Activated gamma-delta T cell treated with anti-CD3 and anti-CD28 coated beads, Interleukin-2, amount 50 U/mL, for 16 hours (primary cell): ENCODE results near the gene GPBAR1.
A peak's percentile ranks its signal among the peaks of the same experiment; 100 is the strongest.

Experiments
- DNase-seq: peaks from one replicate; pipeline ENCODE4 v3.0.0-alpha.2; 2020; ENCODE audit warnings: low read depth

The GPBAR1 gene

GRCh38 chr2:218260742-218261422, at the start of gene GPBAR1:
GPBAR1 (plus strand) TSS chr2:218261015; CDS start chr2:218262725, 1,710 bp downstream.
- no peak for DNase-seq

- DNase-seq: no peak
Measured at GRCh38 chr2:218214116-218214515, 46.7 kb upstream of the GPBAR1 start.

DNA sequence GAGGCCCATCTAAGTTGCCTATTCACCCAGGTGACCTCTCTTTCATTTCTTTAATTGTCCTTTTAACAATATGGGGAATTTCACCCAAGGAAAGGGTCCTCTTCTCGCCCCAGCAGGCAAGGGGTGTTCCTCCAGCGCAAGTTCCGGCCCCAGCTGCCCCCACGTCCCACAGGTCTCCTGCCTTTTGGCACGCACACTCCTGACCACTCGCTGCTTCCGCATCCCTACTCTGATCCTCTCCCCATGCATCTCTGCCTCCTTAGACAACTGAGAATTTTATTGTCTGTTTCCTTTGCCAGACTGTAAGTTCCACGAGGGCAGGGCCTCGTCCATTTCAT, 44.5 kb upstream of the GPBAR1 start:
- no peak for DNase-seq

- peak; percentile 93 for DNase-seq
Measured at GRCh38 chr2:218216674-218217359, 44.0 kb upstream of the GPBAR1 start, which contains the start of gene ARPC2. ARPC2 (plus strand) TSS chr2:218217189; CDS start chr2:218217471, 282 bp downstream.

GRCh38 chr2:218217360-218218267, 43.2 kb upstream of the GPBAR1 start:
- DNase-seq: peak; percentile 52

DNA sequence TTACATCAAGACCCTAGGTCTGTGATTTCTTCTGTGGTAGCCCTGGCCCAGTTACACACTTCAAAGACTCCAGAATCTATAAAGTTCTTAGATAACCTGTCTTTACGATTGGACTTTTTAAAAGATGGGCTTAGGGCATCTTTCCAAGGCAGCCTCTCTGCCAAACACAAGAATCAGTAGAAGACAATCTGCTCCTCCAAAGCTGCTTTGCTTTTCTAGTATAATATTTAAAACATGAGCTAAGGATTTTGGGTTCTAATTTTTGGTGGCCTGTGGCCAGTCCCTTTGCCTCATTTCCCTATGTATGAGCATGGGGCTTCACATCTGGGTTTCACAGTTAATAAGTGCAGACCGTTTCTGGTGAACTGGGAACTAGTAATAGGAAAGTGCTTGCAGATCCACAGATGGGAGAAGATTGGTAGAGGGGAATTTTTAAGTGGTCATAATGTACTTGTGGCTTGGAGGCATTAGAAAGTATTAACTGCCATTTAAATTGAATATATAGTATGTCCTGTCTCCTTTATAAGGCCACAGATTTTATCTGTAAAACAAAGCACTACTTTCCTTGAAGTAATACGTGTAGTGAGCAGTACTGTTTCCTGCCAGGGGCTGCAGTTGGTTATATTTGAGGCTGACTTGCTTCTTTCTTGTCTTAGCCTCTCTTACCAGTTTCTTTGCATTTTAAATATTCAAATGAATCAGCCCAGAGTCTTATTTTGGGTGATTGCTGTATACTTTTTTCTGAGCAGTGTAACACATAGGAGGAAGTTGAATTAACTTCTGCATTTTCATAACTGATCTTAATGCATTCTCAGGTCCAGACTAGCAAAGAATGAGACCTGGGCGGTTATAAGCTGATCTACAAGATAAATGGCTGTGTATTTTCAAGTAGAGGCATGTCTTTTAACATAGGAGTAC, 42.3 kb upstream of the GPBAR1 start:
- no peak for DNase-seq

GRCh38 chr2:218219934-218220333, 40.9 kb upstream of the GPBAR1 start:
- DNase-seq: no peak

- no peak for DNase-seq
Measured at GRCh38 chr2:218221000-218221399, 39.8 kb upstream of the GPBAR1 start.

- DNase-seq: no peak
Measured at GRCh38 chr2:218223046-218223445, 37.8 kb upstream of the GPBAR1 start.

DNA sequence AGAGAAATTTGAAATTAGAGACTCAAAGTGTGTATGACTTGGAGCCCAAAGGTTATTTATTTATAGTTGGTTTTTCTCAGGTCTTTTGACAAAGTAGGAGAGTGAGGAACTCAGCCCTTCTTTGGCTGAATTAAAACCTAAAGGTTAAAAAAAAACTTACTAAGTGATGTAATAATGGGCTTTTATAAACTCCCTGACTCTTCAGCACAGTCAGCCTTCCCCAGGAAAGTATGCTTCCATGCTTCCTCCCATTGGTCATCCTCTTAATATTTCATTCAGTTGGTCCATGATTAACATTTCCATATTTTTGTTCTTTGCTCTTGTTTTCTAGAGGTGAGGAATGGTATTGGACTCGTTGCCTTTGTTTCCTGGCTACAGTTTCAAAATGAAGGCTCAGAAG, 36.6 kb upstream of the GPBAR1 start:
- no peak for DNase-seq

- DNase-seq: no peak
Measured at GRCh38 chr2:218226903-218227302, 33.9 kb upstream of the GPBAR1 start.

DNA sequence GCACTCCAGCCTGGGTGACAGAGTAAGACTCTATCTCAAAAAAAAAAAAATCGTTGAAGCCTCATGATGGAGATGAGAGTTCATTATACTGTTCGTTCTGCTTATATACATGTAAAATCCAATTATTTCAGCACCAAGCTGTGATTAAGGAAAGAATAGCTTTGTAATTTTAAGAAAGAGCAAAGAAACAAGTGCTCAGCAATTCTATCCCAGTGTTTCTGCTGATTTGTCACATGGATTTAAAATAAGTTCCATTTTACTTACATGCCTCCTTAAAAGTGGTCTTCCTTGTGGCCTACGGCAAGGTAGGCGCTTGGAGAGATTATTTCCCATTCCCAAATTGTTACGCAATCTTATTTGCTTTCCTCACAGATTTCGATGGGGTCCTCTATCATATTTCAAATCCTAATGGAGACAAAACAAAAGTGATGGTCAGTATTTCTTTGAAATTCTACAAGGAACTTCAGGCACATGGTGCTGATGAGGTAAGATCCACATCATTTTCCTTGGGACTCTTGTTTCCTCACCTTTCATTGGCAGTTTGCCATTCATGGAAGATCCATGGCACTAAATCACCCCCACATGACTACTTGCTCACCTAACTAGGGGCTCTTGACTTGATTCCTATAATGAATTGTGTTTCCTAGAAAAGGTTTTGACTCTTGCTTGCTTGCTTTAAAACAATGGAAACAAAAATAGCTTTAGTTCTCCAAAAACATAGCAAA, 32.3 kb upstream of the GPBAR1 start:
- no peak for DNase-seq

DNA sequence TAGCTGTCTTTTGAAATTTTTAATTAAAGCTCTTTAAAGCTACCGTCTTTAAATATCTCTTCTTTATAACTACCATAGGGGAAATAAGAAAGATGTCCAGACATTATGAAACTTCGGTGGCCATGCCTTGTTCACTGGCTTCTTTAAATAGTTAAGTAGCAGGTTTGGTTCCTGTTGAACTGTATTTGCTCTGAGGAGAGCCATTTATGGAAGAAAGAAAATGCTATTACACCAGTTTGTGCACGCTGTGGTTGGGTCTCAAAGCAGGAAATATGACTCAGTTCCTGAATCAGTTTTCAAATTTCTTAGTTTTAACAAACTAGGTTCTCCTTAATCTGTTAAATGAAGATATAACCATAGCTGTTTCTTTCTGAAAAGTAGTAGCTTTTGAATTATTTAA, 31.6 kb upstream of the GPBAR1 start:
- peak; percentile 29 for DNase-seq

- no peak for DNase-seq
Measured at GRCh38 chr2:218229851-218230250, 31.0 kb upstream of the GPBAR1 start.

DNA sequence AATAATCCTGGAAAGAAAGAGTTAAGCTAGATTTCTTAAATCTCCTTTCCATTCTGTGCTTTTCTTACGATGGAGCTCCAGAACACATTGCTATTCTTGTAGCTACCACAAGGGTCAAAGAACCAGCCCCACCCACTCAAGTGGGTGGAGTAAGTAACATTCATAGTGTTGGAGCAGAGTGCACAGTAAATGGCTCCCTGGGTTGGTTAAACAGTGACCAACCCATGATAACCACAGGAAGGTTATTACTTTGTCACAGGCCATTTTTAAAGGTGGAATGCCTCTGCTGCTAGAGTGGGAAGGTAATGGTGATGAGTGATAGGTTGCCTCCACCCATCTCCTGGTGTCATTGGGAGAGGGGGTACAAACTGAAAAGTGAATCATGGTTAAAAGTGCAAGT, 29.9 kb upstream of the GPBAR1 start:
- no peak for DNase-seq

DNA sequence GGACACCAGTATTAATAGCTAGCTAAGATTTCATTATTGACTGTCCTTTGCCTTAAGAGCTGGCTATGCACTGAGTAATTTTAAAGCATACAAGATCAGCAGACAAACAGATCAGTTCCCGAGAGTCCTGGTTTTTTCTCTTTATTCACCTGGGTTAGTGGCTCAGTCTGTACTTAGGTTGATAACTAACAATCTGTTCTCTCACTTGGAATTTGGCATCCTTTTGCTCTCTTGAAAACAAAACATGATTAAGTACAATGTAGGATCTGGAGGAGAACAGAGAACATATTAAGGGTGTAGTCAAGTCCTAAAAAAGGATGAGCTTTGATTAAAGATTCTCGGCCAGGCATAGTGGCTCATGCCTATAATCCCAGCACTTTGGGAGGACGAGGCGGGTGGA, 27.3 kb upstream of the GPBAR1 start:
- DNase-seq: no peak

DNA sequence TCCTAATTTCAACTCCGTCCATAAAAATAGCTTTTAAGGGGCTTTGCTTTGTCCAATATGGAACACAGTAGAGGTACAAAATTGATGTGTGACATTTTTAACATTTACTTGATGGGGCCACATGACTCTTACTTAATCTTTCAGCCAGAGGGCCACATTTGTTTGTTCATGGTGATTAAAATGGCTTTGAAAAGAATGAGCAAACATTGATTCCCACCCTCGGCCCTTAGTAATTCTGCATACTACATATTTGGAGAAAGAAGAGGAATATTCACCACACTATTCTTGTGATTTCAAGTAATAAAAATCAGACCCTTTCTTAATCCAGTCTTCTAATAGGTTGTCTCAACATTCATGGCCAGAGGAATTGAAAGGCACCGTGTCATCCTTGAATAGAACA, 26.3 kb upstream of the GPBAR1 start:
- DNase-seq: no peak

DNA sequence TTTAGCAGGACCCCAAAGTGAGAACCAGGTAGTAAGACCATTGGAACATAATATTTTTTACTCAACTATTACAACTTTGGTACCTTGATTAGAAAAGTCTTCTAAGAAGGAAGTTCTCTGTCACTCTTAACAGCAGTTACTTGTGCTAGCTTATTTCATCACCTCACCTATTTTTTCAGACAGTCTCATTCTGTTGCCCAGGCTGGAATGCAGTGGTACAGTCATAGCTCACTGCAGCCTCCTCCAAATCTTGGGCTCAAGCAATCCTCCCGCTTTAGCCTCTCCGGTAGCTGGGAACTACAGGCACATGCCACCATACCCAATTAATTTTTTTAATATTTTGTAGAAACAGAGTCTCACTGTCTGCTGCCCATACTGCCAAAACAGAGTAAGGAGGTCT, 25.8 kb upstream of the GPBAR1 start:
- DNase-seq: no peak

DNA sequence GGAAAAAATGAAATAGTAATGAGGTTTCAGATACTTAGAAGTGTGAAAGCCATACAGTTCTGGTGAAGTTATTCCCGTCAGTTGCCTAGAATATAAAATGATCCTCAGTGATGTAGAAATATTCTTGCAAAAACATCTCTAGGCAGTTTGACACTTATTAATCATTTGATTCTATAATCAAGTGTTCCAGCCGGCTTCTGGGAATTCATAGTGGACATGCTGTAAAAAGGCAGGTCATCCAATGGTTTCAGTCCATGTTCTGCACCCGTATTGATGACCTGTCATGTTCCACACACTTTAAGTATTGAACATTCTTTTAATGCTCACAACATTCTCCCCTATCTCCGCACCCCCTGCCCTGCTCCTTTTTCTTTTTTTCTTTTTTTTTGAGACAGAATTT, 24.0 kb upstream of the GPBAR1 start:
- no peak for DNase-seq

- no peak for DNase-seq
Measured at GRCh38 chr2:218238887-218239286, 21.9 kb upstream of the GPBAR1 start.

GRCh38 chr2:218244204-218244603, 16.6 kb upstream of the GPBAR1 start:
- no peak for DNase-seq
